Psoas muscle (tissue), 8 donors: Measurements from ENCODE around the gene HHIPL1. TPM values are rescaled to one million over a fixed set of nuclear protein-coding genes. Genes with fewer than 3 reads are reported as not detected.

Experiments used
- ATAC-seq, 4 donors: fragments of 200-7000 bp; cut with Tn5 transposase; one replicate each; pipeline ENCODE4 v1.9.1; 2020; ENCODE audit warnings: moderate library complexity in 3 of 4, mild to moderate bottlenecking in 2 of 4
- DNase-seq, 2 donors: peaks; one replicate each; pipeline ENCODE4 v3.0.0-alpha.2; 2020
- H3K27ac ChIP-seq: fragments of 200-600 bp; one replicate; pipeline ENCODE4 v1.8.0; 2022
- H3K27me3 ChIP-seq, 3 donors: fragments of 200-600 bp in 1 of 3; one replicate each; pipeline versions ENCODE4 v1.6.1 to v1.8.0; 2013 to 2022; ENCODE audit warnings: low read length in 2 of 3, mild to moderate bottlenecking in 2 of 3, moderate library complexity in 1 of 3; ENCODE audit not compliant: insufficient read depth in 3 of 3
- H3K36me3 ChIP-seq, 2 donors: fragments of 200-600 bp in 1 of 2; one replicate each; pipeline versions ENCODE4 v1.6.1 to v1.8.0; 2013 to 2022; ENCODE audit warnings: low read depth in 1 of 2, mild to moderate bottlenecking in 1 of 2, moderate library complexity in 1 of 2; ENCODE audit not compliant: insufficient read depth in 1 of 2
- H3K4me1 ChIP-seq: fragments of 200-600 bp; one replicate; pipeline ENCODE4 v1.8.0; 2022
- H3K4me3 ChIP-seq: fragments of 200-600 bp; one replicate; pipeline ENCODE4 v1.8.0; 2022; ENCODE audit warnings: mild to moderate bottlenecking
- H3K9me3 ChIP-seq: fragments of 200-600 bp; one replicate; pipeline ENCODE4 v1.8.0; 2022
- WGBS, 3 donors: extraction: QIAGEN DNeasy Blood & Tissue Kit; methylation state at CpG; one replicate each; pipeline versions ENCODE4 v1.1.6 to v1.1.7; 2013; 5-methylcytosine and 5-hydroxymethylcytosine counted together
- intact Hi-C, 2 donors: fragments of 100-400 bp; cut with DNase I; formaldehyde crosslinking; loops; one replicate each; pipeline versions ENCODE4 v1.11.0 to v1.14.2; 2022
- polyA plus RNA-seq, 3 donors: library from polyadenylated mRNA; stranded (reverse); fragments of 200-250 nt; gene quantifications; one replicate each; pipeline ENCODE4 v1.2.3, GENCODE V29; 2013
- total RNA-seq, 4 donors: library from RNA; stranded (reverse); fragmentation: NEBNext Ultra II Directional in 2 of 4; extraction: Animal tissue kit (Norgen Biotek cat#: 25700) in 2 of 4; gene quantifications; one replicate each; pipeline versions ENCODE4 v1.2.1 to v1.2.4, GENCODE V29; 2021 to 2023
- TF ChIP-seq, protein P1 (sequence below): fragments of 200-600 bp; IDR thresholded peaks from one replicate; pipeline ENCODE4 v1.8.0; 2022; ENCODE audit warnings: antibody characterized with exemption
- donor health status: healthy with polysubstance abuse.
- donor health status: DM: no; HTN: no; CAD: no; lungs with moderate emphysema.
- donor health status: Bipolar disorder and iron deficiency.
- donor health status: healthy.
- donor health status: DM: yes; HTN: yes; CAD: no.
- donor health status: DM: no; HTN: no; CAD: no.
- donor health status: DM: no; HTN: no; CAD: no.
- donor health status: DM: yes; HTN: yes; CAD: no.

Gene HHIPL1
- total and polyA plus RNA-seq, 7 donors, result 0.12 to 0.86 (median 0.32) TPM

DNA sequence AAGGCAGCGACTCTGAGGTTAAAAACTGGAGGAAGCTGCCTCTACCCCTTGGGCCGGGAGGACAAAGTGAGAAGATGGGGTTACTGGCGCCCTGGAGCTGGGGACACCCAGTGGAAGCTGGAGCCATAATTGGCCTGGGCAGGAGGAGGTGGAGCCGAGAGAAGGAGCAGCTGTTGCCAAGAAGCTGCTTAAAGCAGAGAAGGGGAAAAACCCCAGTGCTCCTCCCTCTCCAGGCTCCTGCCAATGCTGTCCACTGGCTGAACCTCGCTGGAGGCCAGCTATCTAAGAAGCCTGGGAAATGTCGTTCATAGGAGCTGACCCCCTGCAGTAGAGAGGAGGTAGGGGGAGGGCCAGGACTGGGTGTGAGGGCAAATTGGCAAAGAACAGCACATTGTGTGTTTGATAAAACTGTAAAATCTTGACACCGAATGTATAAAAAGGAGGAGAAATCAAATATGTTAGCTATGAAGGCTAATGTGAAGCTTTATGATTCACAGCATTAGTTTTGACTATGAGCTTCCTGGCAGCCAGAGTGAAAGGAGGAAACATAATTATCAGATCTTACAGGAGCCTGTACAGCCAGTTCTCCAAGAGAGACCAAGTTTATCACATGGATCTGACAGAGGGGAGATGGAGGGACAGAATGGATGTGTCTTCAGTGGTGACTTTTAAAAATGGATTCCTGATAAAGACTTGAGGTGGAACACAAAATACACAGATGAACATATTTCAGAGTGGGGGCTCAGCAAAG, 9.5 kb downstream of the HHIPL1 start:
- H3K4me1 ChIP-seq, result no peaks in the 10 kb centered on the region
- H3K27me3 ChIP-seq, result peaks cover 0 to 21% (median 3%) of the 10 kb centered on the region in 3 donors
- no peaks in the 10 kb centered on the region for H3K9me3 ChIP-seq
- no peak overlapping the region for H3K4me3 ChIP-seq
- DNase-seq (peak in 1 of 2 donors; percentile 36), ATAC-seq (peak in 3 of 4 donors; percentile 48 to 75 (median 60))
- TF ChIP-seq, protein P1, sequence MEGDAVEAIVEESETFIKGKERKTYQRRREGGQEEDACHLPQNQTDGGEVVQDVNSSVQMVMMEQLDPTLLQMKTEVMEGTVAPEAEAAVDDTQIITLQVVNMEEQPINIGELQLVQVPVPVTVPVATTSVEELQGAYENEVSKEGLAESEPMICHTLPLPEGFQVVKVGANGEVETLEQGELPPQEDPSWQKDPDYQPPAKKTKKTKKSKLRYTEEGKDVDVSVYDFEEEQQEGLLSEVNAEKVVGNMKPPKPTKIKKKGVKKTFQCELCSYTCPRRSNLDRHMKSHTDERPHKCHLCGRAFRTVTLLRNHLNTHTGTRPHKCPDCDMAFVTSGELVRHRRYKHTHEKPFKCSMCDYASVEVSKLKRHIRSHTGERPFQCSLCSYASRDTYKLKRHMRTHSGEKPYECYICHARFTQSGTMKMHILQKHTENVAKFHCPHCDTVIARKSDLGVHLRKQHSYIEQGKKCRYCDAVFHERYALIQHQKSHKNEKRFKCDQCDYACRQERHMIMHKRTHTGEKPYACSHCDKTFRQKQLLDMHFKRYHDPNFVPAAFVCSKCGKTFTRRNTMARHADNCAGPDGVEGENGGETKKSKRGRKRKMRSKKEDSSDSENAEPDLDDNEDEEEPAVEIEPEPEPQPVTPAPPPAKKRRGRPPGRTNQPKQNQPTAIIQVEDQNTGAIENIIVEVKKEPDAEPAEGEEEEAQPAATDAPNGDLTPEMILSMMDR, result no peak
- 26 to 35% (median 29%) methylated on average over 7 of the region's 7 CpGs for WGBS, 3 donors
- no peaks in the 10 kb centered on the region for H3K36me3 ChIP-seq
- intact Hi-C loops, result no loop called here
- no peak overlapping the region for H3K27ac ChIP-seq

DNA sequence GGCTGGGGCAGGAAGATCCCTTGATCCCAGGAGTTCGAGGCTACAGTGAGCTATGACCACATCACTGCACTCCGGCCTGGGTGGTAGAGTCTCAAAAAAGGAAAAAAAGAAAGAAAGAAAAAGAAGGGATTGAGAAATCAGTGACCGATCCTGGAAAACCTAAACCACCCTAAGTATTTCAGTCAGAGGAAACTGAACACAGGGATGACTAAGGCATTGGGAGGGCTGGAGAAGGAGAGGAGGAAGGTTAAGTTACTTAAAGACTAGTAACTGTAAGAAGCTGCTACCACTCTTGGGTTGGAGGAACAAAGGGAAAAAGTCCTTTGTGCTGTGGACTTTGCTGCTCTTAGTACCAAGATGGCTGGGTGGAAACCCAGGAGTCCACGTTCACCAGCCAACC, 10.6 kb downstream of the HHIPL1 start:
- whole genome bisulfite sequencing, 3 donors, result 89 to 96% (median 93%) methylated on average over 4 of the region's 4 CpGs
- TF ChIP-seq, protein P1, result no peak

DNA sequence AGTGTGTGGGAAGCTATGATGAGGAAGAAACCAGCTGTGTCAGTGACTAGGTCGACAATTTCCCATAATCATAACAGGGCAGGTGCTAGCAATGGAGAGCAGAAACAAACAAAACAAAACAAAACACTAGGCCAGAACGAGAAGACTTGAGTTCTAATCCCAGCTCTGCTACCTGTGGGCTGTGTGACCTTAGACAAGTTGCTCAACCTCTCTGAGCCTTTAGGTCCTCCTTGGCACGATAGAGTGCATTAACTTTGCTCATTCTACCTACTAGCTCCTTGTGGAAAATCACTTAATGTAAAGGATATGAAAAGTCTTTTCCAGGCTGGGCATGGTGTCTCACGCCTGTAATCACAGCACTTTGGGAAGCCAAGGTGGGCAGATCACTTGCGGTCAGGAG, 11.2 kb downstream of the HHIPL1 start:
- TF ChIP-seq, protein P1, result no peak
- 80 to 86% (median 84%) methylated on average over 5 of the region's 5 CpGs for WGBS, 3 donors
- intact Hi-C loops, result no loop called here
- no peak for DNase-seq
- no peak for ATAC-seq
- Histone ChIP-seq H3K27me3 (peaks cover 0 to 37% (median 10%) of the 10 kb centered on the region in 3 donors), H3K4me1 (no peaks in the 10 kb centered on the region), H3K9me3 (no peaks in the 10 kb centered on the region), H3K4me3 (no peak overlapping the region), H3K27ac (no peak overlapping the region), H3K36me3 (no peaks in the 10 kb centered on the region)

More for the DNA sequence above, 10.6 kb downstream of the HHIPL1 start:
- Histone ChIP-seq H3K36me3 (no peaks in the 10 kb centered on the region), H3K4me1 (no peaks in the 10 kb centered on the region), H3K27me3 (peaks cover 0 to 31% (median 8%) of the 10 kb centered on the region in 3 donors), H3K27ac (no peak overlapping the region), H3K4me3 (no peak overlapping the region), H3K9me3 (no peaks in the 10 kb centered on the region)
- DNase-seq (no peak), ATAC-seq (no peak)
- intact Hi-C loops, result no loop called here

DNA sequence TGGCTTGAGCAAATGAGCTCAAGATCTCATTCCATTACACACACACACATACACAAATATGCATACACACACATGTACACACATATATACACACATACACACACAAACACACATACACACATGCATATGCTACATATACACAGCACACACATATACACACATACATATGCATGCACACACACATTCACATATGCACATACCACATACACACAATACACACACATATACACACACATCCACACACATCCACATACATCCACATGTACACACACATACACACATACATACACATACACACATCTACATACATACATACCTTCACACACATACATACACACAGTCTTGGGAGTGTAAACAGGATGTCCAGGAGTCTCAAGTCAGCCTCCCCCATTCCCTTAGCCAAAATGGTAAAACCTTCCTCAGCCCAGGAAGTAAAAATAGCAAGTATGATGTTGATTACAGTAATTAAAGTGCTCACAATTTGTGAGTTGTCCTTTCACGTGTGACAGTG, 12.8 kb downstream of the HHIPL1 start:
- Histone ChIP-seq H3K27me3 (peaks cover 0 to 42% (median 10%) of the 10 kb centered on the region in 3 donors), H3K27ac (no peak overlapping the region)
- TF ChIP-seq, protein P1, result no peak

More for the DNA sequence above, 12.8 kb downstream of the HHIPL1 start:
- ATAC-seq, result no peak
- Histone ChIP-seq H3K4me1 (no peaks in the 10 kb centered on the region), H3K36me3 (no peaks in the 10 kb centered on the region), H3K9me3 (no peaks in the 10 kb centered on the region), H3K4me3 (no peak overlapping the region)
- DNase-seq, result no peak
- intact Hi-C loops, result no loop called here
- 44 to 54% (median 49%) methylated on average over 1 of the region's 1 CpG for WGBS, 3 donors
